GM12878 (cell line): ENCODE results near the gene B3GNT7. TPM values are rescaled to one million over a fixed set of nuclear protein-coding genes. Genes with fewer than 3 reads are reported as not detected.

ENCODE experiments used
- ATAC-seq: fragments of 200-7000 bp; cut with Tn5 transposase; 3 replicates; pipeline ENCODE4 v1.9.1; 2020; ENCODE audit warnings: mild to moderate bottlenecking, moderate library complexity
- BruUV-seq: library from RNA; stranded (reverse); fragments of 400-500 nt; replicated peaks from 2 replicates; lab custom pipeline; 2021; lab: Mats Ljungman, UMichigan
- CTCF ChIA-PET: fragments of 300-600 bp; sonication (Branson Sonifier 250); formaldehyde crosslinking; extraction: SDS; loops from one replicate; lab custom pipeline; 2021; ENCODE audit warnings: inconsistent platforms; lab: Yijun Ruan, JAX
- POLR2A ChIA-PET: fragments of 350-600 bp; formaldehyde crosslinking; extraction: SDS; loops from one replicate; lab custom pipeline; 2021; ENCODE audit warnings: inconsistent platforms; lab: Charles Lee
- RAD21 ChIA-PET: fragments of 300-600 bp; sonication (Branson Sonifier 250); formaldehyde crosslinking; loops from one replicate; lab custom pipeline; 2023; ENCODE audit warnings: antibody characterized with exemption; ENCODE audit not compliant: unreplicated experiment; lab: Charles Lee
- SMC1A ChIA-PET: fragments of 300-600 bp; sonication (Branson Sonifier 250); formaldehyde crosslinking; loops from one replicate; lab custom pipeline; 2023; ENCODE audit not compliant: unreplicated experiment, uncharacterized antibody; lab: Charles Lee
- DNase-seq: peaks from one replicate; pipeline ENCODE4 v3.0.0-alpha.2; 2011; ENCODE audit warnings: low read depth, low spot score
- FAIRE-seq: peaks from 3 replicates; lab custom pipeline; 2011; peaks lifted over from hg19 to GRCh38; lab: Jason Lieb, UNC
- H2AFZ ChIP-seq: 2 replicates; pipeline ENCODE4 v1.6.0; 2011; ENCODE audit warnings: low read depth, low read length, control low read depth; ENCODE audit not compliant: control insufficient read depth
- H3K27ac ChIP-seq: 2 replicates; pipeline ENCODE4 v1.5.1; 2011; ENCODE audit warnings: control low read depth; ENCODE audit not compliant: control insufficient read depth, insufficient read depth
- H3K27me3 ChIP-seq, 2 experiments: replicated peaks in 1 of 2; 2 replicates each; pipeline versions ENCODE4 v1.6.0 to v1.6.1; 2011; ENCODE audit warnings: low read length in 1 of 2; ENCODE audit not compliant: control insufficient read depth in 2 of 2, insufficient read depth in 2 of 2
- H3K36me3 ChIP-seq, 2 experiments: 2 replicates each; pipeline ENCODE4 v1.5.1; 2011; ENCODE audit warnings: low read length in 1 of 2; ENCODE audit not compliant: control insufficient read depth in 2 of 2, insufficient read depth in 2 of 2
- H3K4me1 ChIP-seq: 2 replicates; pipeline ENCODE4 v1.6.1; 2011; ENCODE audit warnings: mild to moderate bottlenecking, low read length, moderate library complexity, mixed read lengths; ENCODE audit not compliant: control insufficient read depth, insufficient read depth
- H3K4me2 ChIP-seq: 2 replicates; pipeline ENCODE4 v1.6.0; 2011; ENCODE audit warnings: control low read depth; ENCODE audit not compliant: control insufficient read depth, insufficient read depth
- H3K4me3 ChIP-seq: fragments of 200-600 bp; sonication (generic); 2 replicates; pipeline ENCODE4 v1.5.1; 2016
- H3K79me2 ChIP-seq: 2 replicates; pipeline ENCODE4 v1.6.0; 2011; ENCODE audit warnings: low read length; ENCODE audit not compliant: control insufficient read depth, insufficient read depth
- H3K9ac ChIP-seq: 2 replicates; pipeline ENCODE4 v1.8.0; 2011; ENCODE audit warnings: low read length, control low read depth, mixed read lengths; ENCODE audit not compliant: control insufficient read depth, insufficient read depth
- H3K9me3 ChIP-seq: replicated peaks from 3 replicates; pipeline ENCODE4 v1.5.1; 2011; ENCODE audit warnings: mild to moderate bottlenecking, low read length; ENCODE audit not compliant: control insufficient read depth, insufficient read depth
- H4K20me1 ChIP-seq: 2 replicates; pipeline ENCODE4 v1.6.0; 2011; ENCODE audit not compliant: control insufficient read depth, insufficient read depth
- ATF3 ChIP-seq: IDR thresholded peaks from 2 replicates; pipeline ENCODE4 v1.6.1; 2011; ENCODE audit warnings: low read depth, mild to moderate bottlenecking, low read length, moderate library complexity, borderline replicate concordance; ENCODE audit errors: extremely low read depth
- CREB1 ChIP-seq: IDR thresholded peaks from 2 replicates; pipeline ENCODE4 v1.6.1; 2012; ENCODE audit warnings: low read depth, mild to moderate bottlenecking, inconsistent platforms
- CREM ChIP-seq: IDR thresholded peaks from 2 replicates; pipeline ENCODE4 v1.6.1; 2014; ENCODE audit warnings: antibody characterized with exemption, low read depth
- CTCF ChIP-seq, 3 experiments: IDR thresholded peaks in 2 of 3; conservative IDR thresholded peaks in 1 of 3; 2 replicates each; pipeline ENCODE4 v1.5.1; 2011; ENCODE audit warnings: low read depth in 3 of 3, low read length in 3 of 3, mild to moderate bottlenecking in 3 of 3, control low read depth in 2 of 3, moderate library complexity in 2 of 3, inconsistent platforms in 1 of 3, mixed read lengths in 1 of 3; ENCODE audit not compliant: control insufficient read depth in 2 of 3, insufficient read depth in 1 of 3; ENCODE audit errors: extremely low read depth in 1 of 3
- E4F1 ChIP-seq: fragments of 450-650 bp; IDR thresholded peaks from 2 replicates; pipeline ENCODE4 v1.6.1; 2018; ENCODE audit warnings: borderline replicate concordance, mild to moderate bottlenecking; ENCODE audit not compliant: partially characterized antibody
- FOXM1 ChIP-seq: IDR thresholded peaks from 2 replicates; pipeline ENCODE4 v1.6.1; 2012; ENCODE audit warnings: low read depth, mild to moderate bottlenecking, inconsistent platforms, low read length, moderate library complexity
- KLF5 ChIP-seq: fragments of 450-650 bp; IDR thresholded peaks from 2 replicates; pipeline ENCODE4 v1.6.1; 2014; ENCODE audit warnings: mild to moderate bottlenecking; ENCODE audit not compliant: partially characterized antibody
- MEF2A ChIP-seq: IDR thresholded peaks from 2 replicates; pipeline ENCODE4 v1.6.1; 2011; ENCODE audit warnings: low read depth, mild to moderate bottlenecking, low read length, moderate library complexity; ENCODE audit not compliant: insufficient read depth
- MTA2 ChIP-seq: fragments of 450-650 bp; IDR thresholded peaks from 2 replicates; pipeline ENCODE4 v1.6.1; 2016; ENCODE audit warnings: low read depth, mild to moderate bottlenecking, moderate library complexity
- MTA3 ChIP-seq: IDR thresholded peaks from 2 replicates; pipeline ENCODE4 v1.6.1; 2012; ENCODE audit warnings: low read length, inconsistent platforms, borderline replicate concordance
- RELB ChIP-seq: fragments of 450-650 bp; IDR thresholded peaks from 2 replicates; pipeline ENCODE4 v1.6.1; 2017; ENCODE audit warnings: low read depth, mild to moderate bottlenecking, moderate library complexity
- RUNX3 ChIP-seq: IDR thresholded peaks from 2 replicates; pipeline ENCODE4 v1.6.1; 2012; ENCODE audit warnings: low read length, inconsistent platforms
- SIX5 ChIP-seq: IDR thresholded peaks from 2 replicates; pipeline ENCODE4 v1.6.1; 2011; ENCODE audit warnings: mild to moderate bottlenecking, low read depth, low read length, moderate library complexity; ENCODE audit not compliant: severe bottlenecking
- SRF ChIP-seq, 2 experiments: IDR thresholded peaks; 2 replicates each; pipeline ENCODE4 v1.6.1; 2011; ENCODE audit warnings: low read depth in 2 of 2, low read length in 2 of 2, mild to moderate bottlenecking in 1 of 2, moderate library complexity in 1 of 2
- ZSCAN29 ChIP-seq: fragments of 450-650 bp; IDR thresholded peaks from 2 replicates; pipeline ENCODE4 v1.6.1; 2017; ENCODE audit warnings: mild to moderate bottlenecking, moderate library complexity
- WGBS: methylation state at CpG from one replicate; pipeline ENCODE4 v1.1.6; 2016; ENCODE audit warnings: low lambda C conversion rate; ENCODE audit not compliant: insufficient replicate concordance, insufficient coverage; ENCODE audit errors: missing lambda C conversion rate; 5-methylcytosine and 5-hydroxymethylcytosine counted together
- in situ Hi-C: fragments of 300-500 bp; cut with MboI; formaldehyde crosslinking; loops from 9 replicates; pipeline ENCODE4 v1.14.3; 2018; ENCODE audit warnings: mixed read lengths
- intact Hi-C: fragments of 100-400 bp; cut with micrococcal nuclease; formaldehyde crosslinking; loops from one replicate; pipeline ENCODE4 v1.14.2; 2022; ENCODE audit not compliant: unreplicated experiment
- polyA plus RNA-seq, 11 experiments: library from polyadenylated mRNA; depleted of rRNA in 4 of 11; unstranded in 6 of 11; stranded (reverse) in 5 of 11; fragments of >200 nt; fragmentation: Nextera tagmentation in 4 of 11; fragmentation: Illumina TruSeq in 1 of 11; extraction: Ambion mirVana in 4 of 11; extraction: Trizol in 1 of 11; gene quantifications; 1 replicate in 1 of 11; 2 replicates in 10 of 11; pipeline versions ENCODE4 v1.2.1 to v1.2.3, GENCODE V29; 2011 to 2016; ENCODE audit warnings: inconsistent platforms in 2 of 11, missing spikeins in 2 of 11, low read depth in 1 of 11
- total RNA-seq, 4 experiments: library from RNA; depleted of rRNA in 3 of 4; stranded (reverse); fragments of >200 nt in 3 of 4; fragmentation: Illumina TruSeq in 1 of 4; extraction: Trizol in 1 of 4; gene quantifications; 2 replicates each; pipeline versions ENCODE4 v1.2.1 to v1.2.3, GENCODE V29; 2013 to 2021

B3GNT7 gene
- total and polyA plus RNA-seq, 10 of the 15 experiments (the other 5 are each of a cell fraction or from before 2014, with no cell fraction given) = 0.91 to 12.6 (median 3.7) TPM

GRCh38 chr2:231361701-231362554 is 33.6 kb upstream of the B3GNT7 start:
- intact Hi-C loops (no loop called here), in situ Hi-C loops (no loop called here)
- H3K4me3 ChIP-seq = no peak overlapping the region
- ChIA-PET SMC1A (interaction anchor here (0.7 to 2.0 kb wide), 10 partner anchors 12 to 135 kb away, joined by 3 to 10 read pairs (median 3); no protein-coding TSS in a partner anchor), RAD21 (interaction anchor here (0.6 to 1.3 kb wide), 5 partner anchors 32 to 141 kb away, joined by 3 to 5 read pairs (median 4); no protein-coding TSS in a partner anchor), CTCF (interaction anchor here (0.5 to 2.9 kb wide), 10 partner anchors 21 to 135 kb away, joined by 3 to 19 read pairs (median 4); no protein-coding TSS in a partner anchor), POLR2A (interaction anchor here (0.9 to 1.0 kb wide), 3 partner anchors 12 to 103 kb away, joined by 3 read pairs; no protein-coding TSS in a partner anchor)
- peak; percentile 73 for FAIRE-seq
- H3K36me3 ChIP-seq = no peaks in the 10 kb centered on the region; a peak in 1 of 4 replicates
- H4K20me1 ChIP-seq = no peaks in the 10 kb centered on the region
- ATAC-seq = peak; percentile 98
- H2AFZ ChIP-seq = peak overlapping the region; percentile 92
- peak; percentile 26 for DNase-seq
- H3K27ac ChIP-seq = peak overlapping the region; percentile 78
- H3K9me3 ChIP-seq = no peaks in the 10 kb centered on the region
- peak overlapping the region; percentile 64 for H3K9ac ChIP-seq
- WGBS = 52% methylated on average over 12 of the region's 12 CpGs
- peaks cover 15% of the 10 kb centered on the region for H3K4me1 ChIP-seq
- H3K79me2 ChIP-seq = no peaks in the 10 kb centered on the region
- peak overlapping the region; percentile 56 for H3K4me2 ChIP-seq
- no peaks in the 10 kb centered on the region for H3K27me3 ChIP-seq
- TSS peak; percentile 85 for BruUV-seq
- no peak for TF ChIP-seq RELB
- peak; percentile 72 to 86 for TF ChIP-seq SRF (IDR thresholded peaks at IDR 0.05; ENCODE audit: low read depth in 2 of 2, low read length in 2 of 2)
- TF ChIP-seq ZSCAN29 = no peak
- TF ChIP-seq CREB1 = no peak
- TF ChIP-seq ATF3 = no peak
- no peak for TF ChIP-seq FOXM1
- TF ChIP-seq MTA2 = peak; percentile 18; the same call in 1 of the 2 replicates
- TF ChIP-seq CREM = no peak
- no peak for TF ChIP-seq MTA3
- TF ChIP-seq KLF5 = no peak
- TF ChIP-seq E4F1 = peak; percentile 34
- TF ChIP-seq CTCF (IDR thresholded peaks at IDR 0.05 in 2 of 3, conservative IDR thresholded peaks at IDR 0.05 in 1 of 3; ENCODE audit: control insufficient read depth in 2 of 3, extremely low read depth in 1 of 3, insufficient read depth in 1 of 3, low read depth in 3 of 3, low read length in 3 of 3) = peak; percentile 19 to 46 (median 38); a peak in 5 of 6 replicates
- peak; percentile 71 for TF ChIP-seq RUNX3
- no peak for TF ChIP-seq MEF2A
- no peak for TF ChIP-seq SIX5
